ENCODE measurements around the gene CCDC57.

- TF ChIP-seq POLR2A (IDR thresholded peaks at IDR 0.05): no peak
- TF ChIP-seq, protein P1, sequence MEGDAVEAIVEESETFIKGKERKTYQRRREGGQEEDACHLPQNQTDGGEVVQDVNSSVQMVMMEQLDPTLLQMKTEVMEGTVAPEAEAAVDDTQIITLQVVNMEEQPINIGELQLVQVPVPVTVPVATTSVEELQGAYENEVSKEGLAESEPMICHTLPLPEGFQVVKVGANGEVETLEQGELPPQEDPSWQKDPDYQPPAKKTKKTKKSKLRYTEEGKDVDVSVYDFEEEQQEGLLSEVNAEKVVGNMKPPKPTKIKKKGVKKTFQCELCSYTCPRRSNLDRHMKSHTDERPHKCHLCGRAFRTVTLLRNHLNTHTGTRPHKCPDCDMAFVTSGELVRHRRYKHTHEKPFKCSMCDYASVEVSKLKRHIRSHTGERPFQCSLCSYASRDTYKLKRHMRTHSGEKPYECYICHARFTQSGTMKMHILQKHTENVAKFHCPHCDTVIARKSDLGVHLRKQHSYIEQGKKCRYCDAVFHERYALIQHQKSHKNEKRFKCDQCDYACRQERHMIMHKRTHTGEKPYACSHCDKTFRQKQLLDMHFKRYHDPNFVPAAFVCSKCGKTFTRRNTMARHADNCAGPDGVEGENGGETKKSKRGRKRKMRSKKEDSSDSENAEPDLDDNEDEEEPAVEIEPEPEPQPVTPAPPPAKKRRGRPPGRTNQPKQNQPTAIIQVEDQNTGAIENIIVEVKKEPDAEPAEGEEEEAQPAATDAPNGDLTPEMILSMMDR (IDR thresholded peaks at IDR 0.05): no peak
Measured at GRCh38 chr17:82065193-82065637, 147.4 kb downstream of the CCDC57 start.

Measured in heart left ventricle (tissue), 13 donors.